MM.1S (cell line): ENCODE data around the gene SPEF2.

Experiments used
- DNase-seq: peaks from one replicate; pipeline ENCODE4 v3.0.0-alpha.2; 2015
- H2AFZ ChIP-seq: fragments of 300-600 bp; sonication (generic); 2 replicates; pipeline ENCODE4 v1.6.0; 2016; ENCODE audit warnings: antibody characterized with exemption, low read length
- H3F3A ChIP-seq: fragments of 300-600 bp; sonication (generic); 2 replicates; pipeline ENCODE4 v1.6.1; 2016; ENCODE audit warnings: mild to moderate bottlenecking, antibody characterized with exemption, low read length, moderate library complexity, mixed read lengths; ENCODE audit not compliant: insufficient read depth
- H3K27ac ChIP-seq: fragments of 300-600 bp; sonication (generic); 2 replicates; pipeline ENCODE4 v1.5.1; 2016; ENCODE audit warnings: mild to moderate bottlenecking, low read length
- H3K27me3 ChIP-seq: fragments of 300-600 bp; sonication (generic); replicated peaks from 2 replicates; pipeline ENCODE4 v1.6.0; 2016; ENCODE audit warnings: low read length; ENCODE audit not compliant: insufficient read depth
- H3K36me3 ChIP-seq: fragments of 300-600 bp; sonication (generic); replicated peaks from 2 replicates; pipeline ENCODE4 v1.6.1; 2016; ENCODE audit warnings: mild to moderate bottlenecking, low read length, mixed read lengths; ENCODE audit not compliant: insufficient read depth
- H3K4me1 ChIP-seq: fragments of 300-600 bp; sonication (generic); 2 replicates; pipeline ENCODE4 v1.6.1; 2016; ENCODE audit warnings: low read length, mixed read lengths
- H3K4me2 ChIP-seq: fragments of 300-600 bp; sonication (generic); 2 replicates; pipeline ENCODE4 v1.6.0; 2016; ENCODE audit warnings: low read depth, low read length
- H3K4me3 ChIP-seq: fragments of 300-600 bp; sonication (generic); 2 replicates; pipeline ENCODE4 v1.5.1; 2016; ENCODE audit warnings: low read length, mixed read lengths
- H3K79me2 ChIP-seq: fragments of 300-600 bp; sonication (generic); 2 replicates; pipeline ENCODE4 v1.6.1; 2016; ENCODE audit warnings: mixed run types, low read length, mixed read lengths
- H3K9ac ChIP-seq: fragments of 300-600 bp; sonication (generic); 2 replicates; pipeline ENCODE4 v1.6.1; 2016; ENCODE audit warnings: low read length, mixed read lengths
- H3K9me2 ChIP-seq: fragments of 300-600 bp; sonication (generic); replicated peaks from 2 replicates; pipeline ENCODE4 v1.6.1; 2016; ENCODE audit warnings: mild to moderate bottlenecking, low read length, mixed read lengths; ENCODE audit not compliant: insufficient read depth
- H3K9me3 ChIP-seq: fragments of 300-600 bp; sonication (generic); replicated peaks from 2 replicates; pipeline ENCODE4 v1.6.1; 2016; ENCODE audit warnings: mild to moderate bottlenecking, low read length, mixed read lengths; ENCODE audit not compliant: insufficient read depth
- H4K20me1 ChIP-seq: fragments of 300-600 bp; sonication (generic); 2 replicates; pipeline ENCODE4 v1.6.1; 2016; ENCODE audit warnings: mild to moderate bottlenecking, low read length, moderate library complexity, mixed read lengths; ENCODE audit not compliant: insufficient read depth
- EZH2 ChIP-seq: fragments of 300-600 bp; sonication (generic); optimal IDR thresholded peaks from 2 replicates; pipeline ENCODE3; 2017; ENCODE audit warnings: low read depth, mild to moderate bottlenecking, antibody characterized with exemption, low read length, mixed read lengths
- EZH2phosphoT487 ChIP-seq: fragments of 300-600 bp; sonication (generic); IDR thresholded peaks from 2 replicates; pipeline ENCODE4 v1.6.1; 2018; ENCODE audit warnings: antibody characterized with exemption, low read length
- TF ChIP-seq, protein P1 (sequence below): fragments of 300-600 bp; sonication (generic); IDR thresholded peaks from 2 replicates; pipeline ENCODE4 v1.5.1; 2016; ENCODE audit warnings: antibody characterized with exemption, low read length, mixed read lengths

Gene SPEF2

DNA sequence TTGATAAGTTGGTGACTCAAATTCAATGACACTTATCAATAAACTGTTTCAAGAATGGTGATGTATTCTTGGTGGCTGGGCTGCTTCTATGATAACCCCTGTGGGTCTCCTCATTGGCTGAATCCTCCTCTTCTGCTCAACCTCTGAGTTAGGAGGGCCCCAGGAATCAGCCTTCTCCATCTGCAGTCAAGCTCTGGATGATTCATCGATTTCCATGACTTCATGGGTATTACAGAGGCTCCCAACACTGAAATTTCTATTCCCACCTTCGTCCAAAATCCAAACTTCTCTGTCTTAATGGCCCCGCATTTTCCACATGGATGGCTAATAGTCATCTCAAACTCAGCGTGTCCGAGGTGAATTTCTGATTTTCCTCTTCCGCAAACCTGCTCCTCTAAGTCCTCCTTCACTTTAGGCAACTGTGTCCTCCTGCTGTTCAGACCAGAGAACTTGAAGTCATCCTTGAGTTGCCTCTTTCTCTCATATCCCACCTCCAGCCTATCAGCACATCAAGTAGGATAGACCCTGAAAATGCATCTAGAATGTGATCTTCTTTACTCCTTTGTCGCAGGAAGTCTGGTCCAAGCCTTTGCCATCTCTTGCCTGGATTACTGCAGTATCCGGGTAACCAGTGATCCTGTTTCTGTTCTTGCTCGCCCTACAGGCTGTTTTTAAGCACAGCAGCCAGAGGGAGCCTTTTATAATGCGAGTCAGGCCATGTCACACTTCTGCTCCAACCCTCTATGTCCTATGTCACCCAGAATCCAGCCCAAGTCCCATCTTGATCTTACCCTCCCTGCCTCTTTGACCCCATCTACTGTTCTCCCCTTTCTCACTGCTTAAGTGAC lies 197.7 kb downstream of the SPEF2 start:
- H3K4me2 ChIP-seq: no peak overlapping the region
- no peak overlapping the region for H3K9ac ChIP-seq
- no peaks in the 10 kb centered on the region for H3K36me3 ChIP-seq
- H3K9me2 ChIP-seq: no peaks in the 10 kb centered on the region
- no peaks in the 10 kb centered on the region for H3K79me2 ChIP-seq
- H3F3A ChIP-seq: no peaks in the 10 kb centered on the region
- TF ChIP-seq, protein P1, sequence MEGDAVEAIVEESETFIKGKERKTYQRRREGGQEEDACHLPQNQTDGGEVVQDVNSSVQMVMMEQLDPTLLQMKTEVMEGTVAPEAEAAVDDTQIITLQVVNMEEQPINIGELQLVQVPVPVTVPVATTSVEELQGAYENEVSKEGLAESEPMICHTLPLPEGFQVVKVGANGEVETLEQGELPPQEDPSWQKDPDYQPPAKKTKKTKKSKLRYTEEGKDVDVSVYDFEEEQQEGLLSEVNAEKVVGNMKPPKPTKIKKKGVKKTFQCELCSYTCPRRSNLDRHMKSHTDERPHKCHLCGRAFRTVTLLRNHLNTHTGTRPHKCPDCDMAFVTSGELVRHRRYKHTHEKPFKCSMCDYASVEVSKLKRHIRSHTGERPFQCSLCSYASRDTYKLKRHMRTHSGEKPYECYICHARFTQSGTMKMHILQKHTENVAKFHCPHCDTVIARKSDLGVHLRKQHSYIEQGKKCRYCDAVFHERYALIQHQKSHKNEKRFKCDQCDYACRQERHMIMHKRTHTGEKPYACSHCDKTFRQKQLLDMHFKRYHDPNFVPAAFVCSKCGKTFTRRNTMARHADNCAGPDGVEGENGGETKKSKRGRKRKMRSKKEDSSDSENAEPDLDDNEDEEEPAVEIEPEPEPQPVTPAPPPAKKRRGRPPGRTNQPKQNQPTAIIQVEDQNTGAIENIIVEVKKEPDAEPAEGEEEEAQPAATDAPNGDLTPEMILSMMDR: peak; percentile 53
- no peak for TF ChIP-seq EZH2phosphoT487
- H3K27ac ChIP-seq: no peak overlapping the region
- no peaks in the 10 kb centered on the region for H3K27me3 ChIP-seq
- peak; percentile 33 for DNase-seq
- H4K20me1 ChIP-seq: no peaks in the 10 kb centered on the region
- no peak overlapping the region for H3K4me3 ChIP-seq
- H3K9me3 ChIP-seq: no peaks in the 10 kb centered on the region; the same call in 1 of the 2 replicates
- no peaks in the 10 kb centered on the region for H3K4me1 ChIP-seq
- no peak overlapping the region for H2AFZ ChIP-seq

DNA sequence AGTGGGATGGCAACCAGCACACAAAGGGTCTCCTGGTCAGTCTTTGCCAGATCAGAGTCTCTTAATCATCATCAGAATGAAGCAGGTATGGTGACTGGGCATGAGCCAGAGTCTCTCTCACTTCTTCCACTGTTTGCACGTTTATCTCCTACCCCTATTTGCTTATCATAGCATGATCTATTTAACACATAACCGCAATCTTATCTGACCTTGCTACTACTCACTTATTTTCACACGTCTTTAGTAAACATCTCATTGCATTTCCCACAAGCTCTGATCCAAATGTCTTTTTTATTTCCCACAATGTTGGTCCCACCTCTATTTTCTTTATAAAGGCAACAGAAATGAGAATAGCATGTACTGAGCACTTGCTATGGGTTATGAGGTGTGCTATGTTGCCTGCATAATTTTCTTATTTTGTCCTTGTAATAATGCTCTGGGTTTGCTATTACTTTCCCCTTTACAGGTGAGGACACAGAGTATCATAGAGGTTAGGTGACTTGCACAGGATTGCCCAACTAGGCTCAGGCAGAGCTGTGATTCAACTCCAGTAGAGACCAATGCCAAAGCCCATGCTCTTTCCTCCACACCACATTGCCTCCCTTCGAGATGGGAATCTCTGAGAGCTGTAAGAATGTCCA lies 199.3 kb downstream of the SPEF2 start:
- Histone ChIP-seq H4K20me1 (no peaks in the 10 kb centered on the region), H3K4me1 (no peaks in the 10 kb centered on the region), H3K79me2 (no peaks in the 10 kb centered on the region), H3K27ac (no peak overlapping the region), H3K9me2 (no peaks in the 10 kb centered on the region), H3K27me3 (no peaks in the 10 kb centered on the region), H3K9me3 (no peaks in the 10 kb centered on the region; the same call in 1 of the 2 replicates), H3K4me2 (no peak overlapping the region), H3K4me3 (no peak overlapping the region), H3F3A (no peaks in the 10 kb centered on the region), H3K9ac (no peak overlapping the region), H2AFZ (no peak overlapping the region), H3K36me3 (no peaks in the 10 kb centered on the region)
- TF ChIP-seq, protein P1: no peak
- no peak for DNase-seq

DNA sequence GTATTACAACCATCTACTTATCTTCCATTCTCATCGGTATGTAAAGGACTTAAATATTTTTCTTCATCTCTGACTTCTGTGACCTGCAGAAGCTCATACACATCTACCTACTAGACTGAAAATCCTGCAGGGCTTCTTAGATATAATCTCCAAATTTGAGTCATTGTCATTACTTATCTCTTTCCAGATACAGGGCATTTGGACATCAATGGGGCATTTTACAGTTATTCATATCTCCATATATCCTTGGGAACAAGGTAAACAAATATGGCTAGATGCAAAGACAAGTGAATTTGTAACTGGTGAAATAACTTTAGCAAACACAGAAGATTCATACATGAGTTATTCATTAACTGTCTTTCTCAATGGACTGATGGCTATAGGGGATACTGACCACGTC lies 201.4 kb downstream of the SPEF2 start:
- Histone ChIP-seq H3K36me3 (no peaks in the 10 kb centered on the region), H3K9me2 (no peaks in the 10 kb centered on the region), H3K9me3 (no peaks in the 10 kb centered on the region; the same call in 1 of the 2 replicates), H3K4me1 (no peaks in the 10 kb centered on the region), H3F3A (no peaks in the 10 kb centered on the region), H4K20me1 (no peaks in the 10 kb centered on the region), H3K9ac (no peak overlapping the region), H3K4me3 (no peak overlapping the region), H2AFZ (no peak overlapping the region), H3K27me3 (no peaks in the 10 kb centered on the region), H3K4me2 (no peak overlapping the region), H3K79me2 (no peaks in the 10 kb centered on the region), H3K27ac (no peak overlapping the region)
- no peak for DNase-seq
- no peak for TF ChIP-seq EZH2phosphoT487
- TF ChIP-seq EZH2: no peak
- TF ChIP-seq, protein P1: no peak
